Astrocyte (in vitro differentiated cells and primary cell): Measurements from ENCODE around the gene CCDC90B. TPM values are rescaled to one million over a fixed set of nuclear protein-coding genes. Genes with fewer than 3 reads are reported as not detected.

Experiments
- DNase-seq: peaks from one replicate; pipeline ENCODE4 v3.0.0-alpha.2; 2010; ENCODE audit warnings: low read depth
- FAIRE-seq: peaks from 2 replicates; lab custom pipeline; 2011; peaks lifted over from hg19 to GRCh38; lab: Jason Lieb, UNC
- H2AFZ ChIP-seq: 2 replicates; pipeline ENCODE4 v1.6.0; 2012; ENCODE audit warnings: low read depth, low read length, inconsistent platforms
- H3K27ac ChIP-seq: 2 replicates; pipeline ENCODE4 v1.5.1; 2011; ENCODE audit warnings: low read depth, low read length, inconsistent platforms
- H3K27me3 ChIP-seq: 2 replicates; pipeline ENCODE4 v1.6.0; 2011; ENCODE audit warnings: low read length, inconsistent platforms; ENCODE audit not compliant: insufficient read depth
- H3K36me3 ChIP-seq: 2 replicates; pipeline ENCODE4 v1.5.1; 2011; ENCODE audit warnings: low read length, inconsistent platforms; ENCODE audit not compliant: insufficient read depth
- H3K4me1 ChIP-seq: 2 replicates; pipeline ENCODE4 v1.5.1; 2011; ENCODE audit warnings: low read length, inconsistent platforms; ENCODE audit not compliant: insufficient read depth
- H3K4me2 ChIP-seq: 2 replicates; pipeline ENCODE4 v1.6.0; 2012; ENCODE audit warnings: low read length, inconsistent platforms
- H3K4me3 ChIP-seq: 2 replicates; pipeline ENCODE4 v1.5.1; 2011; ENCODE audit warnings: low read depth, mild to moderate bottlenecking, low read length, inconsistent platforms; ENCODE audit not compliant: insufficient read depth
- H3K79me2 ChIP-seq: 2 replicates; pipeline ENCODE4 v1.6.0; 2012; ENCODE audit warnings: mild to moderate bottlenecking, low read length, inconsistent platforms; ENCODE audit not compliant: insufficient read depth
- H3K9ac ChIP-seq: 2 replicates; pipeline ENCODE4 v1.6.0; 2012; ENCODE audit warnings: mild to moderate bottlenecking, low read length, inconsistent platforms
- H3K9me3 ChIP-seq: 2 replicates; pipeline ENCODE4 v1.5.1; 2012; ENCODE audit warnings: low read depth, mild to moderate bottlenecking, low read length, inconsistent platforms; ENCODE audit not compliant: insufficient read depth
- H4K20me1 ChIP-seq: 2 replicates; pipeline ENCODE4 v1.6.0; 2012; ENCODE audit warnings: low read length, inconsistent platforms; ENCODE audit not compliant: insufficient read depth
- H3K27ac Mint-ChIP-seq: one replicate; pipeline ENCODE4 v1.8.0; 2021; ENCODE audit warnings: mild to moderate bottlenecking, mixed read lengths; ENCODE audit not compliant: unreplicated experiment
- H3K27me3 Mint-ChIP-seq: one replicate; pipeline ENCODE4 v1.8.0; 2021; ENCODE audit warnings: low read depth, mixed read lengths; ENCODE audit not compliant: unreplicated experiment
- H3K36me3 Mint-ChIP-seq: one replicate; pipeline ENCODE4 v1.8.0; 2021; ENCODE audit warnings: low read depth, mixed read lengths; ENCODE audit not compliant: unreplicated experiment
- H3K4me1 Mint-ChIP-seq: one replicate; pipeline ENCODE4 v1.8.0; 2021; ENCODE audit warnings: low read depth, mixed read lengths; ENCODE audit not compliant: unreplicated experiment
- H3K4me3 Mint-ChIP-seq: one replicate; pipeline ENCODE4 v1.8.0; 2021; ENCODE audit warnings: mild to moderate bottlenecking, moderate library complexity, mixed read lengths; ENCODE audit not compliant: unreplicated experiment
- H3K9me3 Mint-ChIP-seq: one replicate; pipeline ENCODE4 v1.8.0; 2021; ENCODE audit warnings: mild to moderate bottlenecking, mixed read lengths; ENCODE audit not compliant: unreplicated experiment
- EZH2 ChIP-seq: IDR thresholded peaks from 2 replicates; pipeline ENCODE4 v1.6.1; 2012; ENCODE audit warnings: mild to moderate bottlenecking, low read length, inconsistent platforms; ENCODE audit not compliant: insufficient read depth
- total RNA-seq: library from RNA; stranded (reverse); gene quantifications from 2 replicates; pipeline ENCODE4 v1.2.1, GENCODE V29; 2021
- TF ChIP-seq, protein P1 (sequence below): IDR thresholded peaks from 2 replicates; pipeline ENCODE4 v1.5.1; 2011; ENCODE audit warnings: low read depth, mild to moderate bottlenecking, inconsistent platforms, low read length, moderate library complexity; ENCODE audit not compliant: insufficient read depth

CCDC90B gene
- total RNA-seq, 1 donor from 2014 or later = 67.5 TPM

DNA sequence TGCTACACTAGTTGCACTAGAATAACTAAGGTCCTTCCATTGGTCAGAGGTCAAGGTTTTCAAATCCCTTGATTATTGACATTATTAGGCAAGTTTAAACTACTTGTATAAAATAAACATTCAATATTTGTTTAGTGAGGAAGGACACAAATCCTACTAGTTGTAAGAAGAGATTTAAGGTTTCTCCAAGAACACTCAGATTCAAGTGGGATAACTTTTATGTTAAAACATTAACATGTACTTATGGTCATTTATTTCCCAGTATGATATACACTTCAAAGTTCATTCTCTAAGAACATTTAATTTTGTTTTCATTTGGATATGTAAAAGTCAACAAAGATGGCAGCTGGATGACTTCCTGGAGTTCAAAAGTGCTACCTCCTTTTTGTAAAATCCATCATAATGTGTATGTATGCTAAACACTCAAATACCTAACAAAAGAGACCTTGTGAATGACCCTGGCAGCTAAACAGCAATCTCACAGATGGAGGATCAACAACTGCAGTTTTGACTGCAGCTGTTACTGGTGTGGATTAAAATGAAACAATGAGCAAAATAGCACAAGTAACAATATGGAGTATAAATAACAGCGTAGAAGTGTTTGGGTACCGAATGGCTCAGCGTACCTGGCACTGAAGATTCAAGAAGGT, 1.5 kb downstream of the CCDC90B start:
- peak overlapping the region; percentile 89 for H3K4me3 Mint-ChIP-seq
- H3K9me3 Mint-ChIP-seq = no peaks in the 10 kb centered on the region
- Histone ChIP-seq H3K4me1 (peaks cover 11% of the 10 kb centered on the region), H2AFZ (no peak overlapping the region), H3K9ac (peak overlapping the region; percentile 98), H3K27ac (peak overlapping the region; percentile 99), H3K4me2 (peak overlapping the region; percentile 95), H3K9me3 (no peaks in the 10 kb centered on the region), H4K20me1 (peaks cover 9% of the 10 kb centered on the region), H3K79me2 (peaks cover 52% of the 10 kb centered on the region), H3K4me3 (peak overlapping the region; percentile 93), H3K36me3 (no peaks in the 10 kb centered on the region), H3K27me3 (no peaks in the 10 kb centered on the region)
- H3K27me3 Mint-ChIP-seq = no peaks in the 10 kb centered on the region
- H3K27ac Mint-ChIP-seq = peak overlapping the region; percentile 98
- peaks cover 24% of the 10 kb centered on the region for H3K4me1 Mint-ChIP-seq
- no peak for TF ChIP-seq EZH2
- TF ChIP-seq, protein P1, sequence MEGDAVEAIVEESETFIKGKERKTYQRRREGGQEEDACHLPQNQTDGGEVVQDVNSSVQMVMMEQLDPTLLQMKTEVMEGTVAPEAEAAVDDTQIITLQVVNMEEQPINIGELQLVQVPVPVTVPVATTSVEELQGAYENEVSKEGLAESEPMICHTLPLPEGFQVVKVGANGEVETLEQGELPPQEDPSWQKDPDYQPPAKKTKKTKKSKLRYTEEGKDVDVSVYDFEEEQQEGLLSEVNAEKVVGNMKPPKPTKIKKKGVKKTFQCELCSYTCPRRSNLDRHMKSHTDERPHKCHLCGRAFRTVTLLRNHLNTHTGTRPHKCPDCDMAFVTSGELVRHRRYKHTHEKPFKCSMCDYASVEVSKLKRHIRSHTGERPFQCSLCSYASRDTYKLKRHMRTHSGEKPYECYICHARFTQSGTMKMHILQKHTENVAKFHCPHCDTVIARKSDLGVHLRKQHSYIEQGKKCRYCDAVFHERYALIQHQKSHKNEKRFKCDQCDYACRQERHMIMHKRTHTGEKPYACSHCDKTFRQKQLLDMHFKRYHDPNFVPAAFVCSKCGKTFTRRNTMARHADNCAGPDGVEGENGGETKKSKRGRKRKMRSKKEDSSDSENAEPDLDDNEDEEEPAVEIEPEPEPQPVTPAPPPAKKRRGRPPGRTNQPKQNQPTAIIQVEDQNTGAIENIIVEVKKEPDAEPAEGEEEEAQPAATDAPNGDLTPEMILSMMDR = no peak
- DNase-seq (no peak), FAIRE-seq (no peak)
- H3K36me3 Mint-ChIP-seq = no peaks in the 10 kb centered on the region

DNA sequence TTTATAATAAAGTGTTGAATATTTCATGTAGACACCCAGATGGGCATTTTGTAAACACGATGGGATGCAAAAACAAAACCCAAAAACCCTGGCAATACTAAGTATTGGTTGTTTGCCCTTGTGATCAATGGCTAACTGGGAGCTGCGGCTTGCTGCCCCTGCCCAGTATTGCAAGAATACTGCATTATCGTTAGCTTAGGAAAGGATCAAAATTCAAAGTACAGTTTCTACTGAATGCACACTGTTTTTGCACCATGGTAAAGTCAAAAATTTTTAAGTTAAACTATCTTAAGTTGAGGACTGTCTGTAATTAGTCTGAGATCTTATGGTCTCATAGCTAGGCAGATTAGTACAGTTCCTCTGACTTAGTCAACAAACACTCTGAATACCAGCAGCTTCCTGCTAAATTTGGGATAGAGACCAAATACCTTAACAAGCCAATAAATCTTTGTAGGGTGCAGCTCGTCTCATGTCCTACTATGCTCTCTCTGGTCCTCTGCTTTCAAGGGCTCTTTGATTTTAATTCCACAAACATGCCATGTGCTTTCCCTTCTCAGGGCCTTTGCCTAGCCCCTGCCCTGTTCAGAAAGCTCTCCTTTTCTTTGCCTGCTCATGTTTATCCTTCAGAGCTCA, 4.0 kb downstream of the CCDC90B start:
- DNase-seq (peak; percentile 30), FAIRE-seq (peak; percentile 37)
- H3K27ac Mint-ChIP-seq = no peak overlapping the region
- no peak overlapping the region for H3K9ac ChIP-seq
- peak overlapping the region; percentile 17 for H3K4me2 ChIP-seq
- TF ChIP-seq, protein P1 = no peak
- no peak for TF ChIP-seq EZH2
- H3K4me3 Mint-ChIP-seq = peak overlapping the region; percentile 63
- no peak overlapping the region for H3K27ac ChIP-seq
- no peak overlapping the region for H3K4me3 ChIP-seq
- peaks cover 5% of the 10 kb centered on the region for H3K36me3 ChIP-seq
- peaks cover 56% of the 10 kb centered on the region for H3K79me2 ChIP-seq
- H3K27me3 ChIP-seq = no peaks in the 10 kb centered on the region
- no peaks in the 10 kb centered on the region for H3K27me3 Mint-ChIP-seq
- H3K36me3 Mint-ChIP-seq = no peaks in the 10 kb centered on the region
- no peak overlapping the region for H2AFZ ChIP-seq
- no peaks in the 10 kb centered on the region for H3K9me3 ChIP-seq
- H3K9me3 Mint-ChIP-seq = no peaks in the 10 kb centered on the region
- H3K4me1 Mint-ChIP-seq = peaks cover 24% of the 10 kb centered on the region
- H4K20me1 ChIP-seq = peaks cover 9% of the 10 kb centered on the region
- peaks cover 18% of the 10 kb centered on the region for H3K4me1 ChIP-seq

DNA sequence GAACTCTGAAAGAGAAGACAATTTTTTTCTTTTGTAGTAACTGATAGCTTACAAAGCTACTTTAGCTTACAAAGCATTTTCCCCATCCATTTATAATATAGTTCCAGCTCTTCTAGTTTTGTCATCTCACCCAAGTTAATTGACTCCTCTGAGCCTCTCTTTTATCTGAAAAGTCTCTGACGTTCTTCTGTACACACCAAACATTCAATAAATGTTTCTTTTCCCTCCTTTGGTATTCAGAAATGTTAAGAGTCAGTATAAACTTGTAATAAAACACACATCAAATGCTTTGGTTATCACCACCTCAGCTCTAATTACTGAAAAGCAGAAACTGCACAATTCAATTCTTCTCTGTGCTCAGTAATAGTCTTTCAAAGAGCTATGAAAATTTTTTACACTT, 5.9 kb downstream of the CCDC90B start:
- H3K4me1 Mint-ChIP-seq = peaks cover 24% of the 10 kb centered on the region
- no peak overlapping the region for H3K27ac ChIP-seq

More for the DNA sequence above, 5.9 kb downstream of the CCDC90B start:
- Histone ChIP-seq H3K4me2 (peak overlapping the region; percentile 16), H3K4me3 (no peak overlapping the region), H3K36me3 (peaks cover 13% of the 10 kb centered on the region), H3K9ac (no peak overlapping the region), H4K20me1 (peaks cover 9% of the 10 kb centered on the region), H3K9me3 (no peaks in the 10 kb centered on the region), H3K79me2 (peaks cover 51% of the 10 kb centered on the region), H2AFZ (no peak overlapping the region), H3K4me1 (peaks cover 18% of the 10 kb centered on the region), H3K27me3 (no peaks in the 10 kb centered on the region)
- peak; percentile 46 for DNase-seq
- TF ChIP-seq EZH2 = no peak
- TF ChIP-seq, protein P1 = no peak
- H3K4me3 Mint-ChIP-seq = no peak overlapping the region
- no peaks in the 10 kb centered on the region for H3K27me3 Mint-ChIP-seq
- peaks cover 2% of the 10 kb centered on the region for H3K36me3 Mint-ChIP-seq
- H3K9me3 Mint-ChIP-seq = no peaks in the 10 kb centered on the region
- no peak overlapping the region for H3K27ac Mint-ChIP-seq
- no peak for FAIRE-seq
